ENCODE measurements around the gene PDE6B. TPM values are rescaled to one million over a fixed set of nuclear protein-coding genes. Genes with fewer than 3 reads are reported as not detected.
A peak's percentile ranks its signal among the peaks of the same experiment; 100 is the strongest.

PDE6B gene
- total and polyA plus RNA-seq, 2 experiments from 2014 or later = 43.1 to 48.1 TPM

- Histone ChIP-seq H3K4me3 (no peak overlapping the region), H3K9me3 (ENCODE audit: low read depth) (no peaks in the 10 kb centered on the region), H3K27ac (no peak overlapping the region), H3K27me3 (no peaks in the 10 kb centered on the region), H3K4me1 (ENCODE audit: low read depth) (peaks cover 23% of the 10 kb centered on the region), H3K36me3 (no peaks in the 10 kb centered on the region)
- DNase-seq (ENCODE audit: low read depth in 1 of 2, low spot score in 1 of 2) = no peak
- no peak for TF ChIP-seq CTCF (IDR thresholded peaks at IDR 0.05; ENCODE audit: low read depth, low read length)
Observed at GRCh38 chr4:679629-680028, 54.3 kb downstream of the PDE6B start.

DNA sequence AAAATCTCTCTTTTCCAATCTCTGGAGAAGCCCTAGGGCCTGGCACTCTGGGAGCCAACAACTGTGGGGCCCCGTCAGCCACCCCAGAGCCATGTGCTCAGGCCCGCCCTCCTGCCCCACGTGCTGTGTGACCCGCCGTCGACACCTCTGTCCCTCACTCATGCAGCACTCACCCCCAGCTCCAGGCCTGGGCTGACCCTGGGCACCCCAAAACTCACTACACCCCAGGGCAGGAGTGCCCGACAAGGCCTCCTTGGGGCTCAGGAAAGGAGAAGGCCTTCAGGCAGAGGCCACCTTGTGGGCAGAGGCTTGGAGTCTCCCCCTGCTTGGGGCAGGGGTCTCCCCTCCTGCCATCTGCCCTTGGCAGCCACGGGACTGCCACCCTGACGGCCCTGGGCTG is 54.7 kb downstream of the PDE6B start:
- DNase-seq (ENCODE audit: low read depth in 1 of 2, low spot score in 1 of 2) = no peak
- no peaks in the 10 kb centered on the region for H3K36me3 ChIP-seq
- H3K9me3 ChIP-seq (ENCODE audit: low read depth) = no peaks in the 10 kb centered on the region
- no peak overlapping the region for H3K27ac ChIP-seq
- H3K4me1 ChIP-seq (ENCODE audit: low read depth) = peaks cover 23% of the 10 kb centered on the region
- no peaks in the 10 kb centered on the region for H3K27me3 ChIP-seq
- H3K4me3 ChIP-seq = no peak overlapping the region
- no peak for TF ChIP-seq CTCF (IDR thresholded peaks at IDR 0.05; ENCODE audit: low read depth, low read length)

DNA sequence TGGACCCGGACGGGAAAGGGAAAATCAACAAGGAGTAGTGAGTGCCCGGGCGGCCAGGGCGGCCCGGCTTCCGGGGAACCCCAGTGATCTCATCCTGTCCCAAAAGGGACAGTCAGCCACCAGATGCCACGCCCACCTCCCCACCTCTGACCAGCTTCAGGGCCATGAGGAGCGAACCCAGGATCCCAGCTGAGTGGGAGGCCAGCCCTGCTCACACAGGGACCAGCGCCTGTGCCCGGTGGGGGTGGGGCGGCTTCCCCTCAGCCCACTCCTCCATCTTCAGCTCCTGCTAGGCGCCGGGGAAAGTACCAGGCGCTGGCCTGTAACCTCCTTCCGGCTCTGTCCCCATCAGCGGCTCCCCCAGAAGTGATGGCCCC is 55.2 kb downstream of the PDE6B start:
- TF ChIP-seq CTCF (IDR thresholded peaks at IDR 0.05; ENCODE audit: low read depth, low read length) = no peak
- Histone ChIP-seq H3K36me3 (no peaks in the 10 kb centered on the region), H3K27me3 (no peaks in the 10 kb centered on the region), H3K27ac (no peak overlapping the region), H3K4me3 (peak overlapping the region; percentile 60), H3K9me3 (ENCODE audit: low read depth) (no peaks in the 10 kb centered on the region), H3K4me1 (ENCODE audit: low read depth) (peaks cover 21% of the 10 kb centered on the region)
- DNase-seq (ENCODE audit: low read depth in 1 of 2, low spot score in 1 of 2) = no peak

GRCh38 chr4:680928-681645 is 55.7 kb downstream of the PDE6B start:
- peaks cover 15% of the 10 kb centered on the region for H3K4me1 ChIP-seq (ENCODE audit: low read depth)
- no peak overlapping the region for H3K27ac ChIP-seq
- no peaks in the 10 kb centered on the region for H3K9me3 ChIP-seq (ENCODE audit: low read depth)
- no peaks in the 10 kb centered on the region for H3K36me3 ChIP-seq
- DNase-seq (ENCODE audit: low read depth in 1 of 2, low spot score in 1 of 2) = peak; percentile 53 to 81
- no peaks in the 10 kb centered on the region for H3K27me3 ChIP-seq
- H3K4me3 ChIP-seq = peak overlapping the region; percentile 60
- TF ChIP-seq CTCF (IDR thresholded peaks at IDR 0.05; ENCODE audit: low read depth, low read length) = no peak

- Histone ChIP-seq H3K27me3 (no peaks in the 10 kb centered on the region), H3K27ac (no peak overlapping the region), H3K4me3 (no peak overlapping the region), H3K9me3 (ENCODE audit: low read depth) (no peaks in the 10 kb centered on the region), H3K4me1 (ENCODE audit: low read depth) (peaks cover 7% of the 10 kb centered on the region), H3K36me3 (no peaks in the 10 kb centered on the region)
- no peak for TF ChIP-seq CTCF (IDR thresholded peaks at IDR 0.05; ENCODE audit: low read depth, low read length)
- no peak for DNase-seq (ENCODE audit: low read depth in 1 of 2, low spot score in 1 of 2)
Observed at GRCh38 chr4:681736-682451, 56.5 kb downstream of the PDE6B start.
